CD14-positive monocyte (primary cell): ENCODE measurements around the gene KIF26B. TPM values are rescaled to one million over a fixed set of nuclear protein-coding genes. Genes with fewer than 3 reads are reported as not detected.
"Not testable (repeated sequence)": the region's sequence is repeated elsewhere in the genome, so short reads cannot be mapped to it uniquely, and the experiment has no call there.

Experiments
- DNase-seq, 3 donors: peaks; one replicate each; pipeline ENCODE4 v3.0.0-alpha.2; 2011 to 2022
- H2AFZ ChIP-seq: 2 replicates; pipeline ENCODE4 v1.6.0; 2012; ENCODE audit warnings: mild to moderate bottlenecking, low read depth, low read length, inconsistent platforms; ENCODE audit not compliant: insufficient read depth, poor library complexity, severe bottlenecking
- H3K27ac ChIP-seq, 2 donors: 1 replicate in 1 of 2; 2 replicates in 1 of 2; pipeline ENCODE4 v1.5.1; 2012 to 2013; ENCODE audit warnings: low read length in 2 of 2, control low read depth in 1 of 2, inconsistent platforms in 1 of 2, low read depth in 1 of 2, mild to moderate bottlenecking in 1 of 2
- H3K27me3 ChIP-seq, 2 donors: one replicate each; pipeline versions ENCODE4 v1.6.0 to v1.6.1; 2011 to 2013; ENCODE audit warnings: low read length in 2 of 2; ENCODE audit not compliant: control insufficient read depth in 2 of 2, insufficient read depth in 2 of 2
- H3K36me3 ChIP-seq, 2 donors: replicated peaks in 1 of 2; 1 replicate in 1 of 2; 2 replicates in 1 of 2; pipeline versions ENCODE4 v1.5.1 to v1.6.1; 2012 to 2013; ENCODE audit warnings: low read length in 2 of 2, control low read depth in 1 of 2, inconsistent platforms in 1 of 2, mild to moderate bottlenecking in 1 of 2; ENCODE audit not compliant: insufficient read depth in 2 of 2, control insufficient read depth in 1 of 2
- H3K4me1 ChIP-seq, 2 donors: 1 replicate in 1 of 2; 2 replicates in 1 of 2; pipeline versions ENCODE4 v1.5.1 to v1.6.1; 2012 to 2013; ENCODE audit warnings: low read length in 2 of 2, control low read depth in 1 of 2, inconsistent platforms in 1 of 2, mild to moderate bottlenecking in 1 of 2, moderate library complexity in 1 of 2; ENCODE audit not compliant: insufficient read depth in 2 of 2, control insufficient read depth in 1 of 2
- H3K4me2 ChIP-seq: replicated peaks from 2 replicates; pipeline ENCODE3; 2012; ENCODE audit warnings: low read length, moderate library complexity, mild to moderate bottlenecking; ENCODE audit not compliant: poor library complexity, severe bottlenecking; ENCODE audit errors: extremely low read depth
- H3K4me3 ChIP-seq, 3 experiments: fragments of 200-600 bp in 1 of 3; sonication (generic) in 1 of 3; replicated peaks in 1 of 3; 1 replicate in 2 of 3; 2 replicates in 1 of 3; pipeline ENCODE4 v1.5.1; 2011 to 2013; ENCODE audit warnings: low read length in 3 of 3, mild to moderate bottlenecking in 3 of 3, control low read depth in 2 of 3, low read depth in 2 of 3, inconsistent platforms in 1 of 3, moderate library complexity in 1 of 3
- H3K79me2 ChIP-seq: 2 replicates; pipeline ENCODE4 v1.6.0; 2012; ENCODE audit warnings: mild to moderate bottlenecking, control low read depth, inconsistent platforms, low read length, moderate library complexity; ENCODE audit not compliant: insufficient read depth
- H3K9ac ChIP-seq: 2 replicates; pipeline ENCODE4 v1.6.0; 2017; ENCODE audit warnings: low read length, mild to moderate bottlenecking; ENCODE audit not compliant: insufficient read depth, poor library complexity, severe bottlenecking
- H3K9me3 ChIP-seq, 2 donors: replicated peaks in 1 of 2; 1 replicate in 1 of 2; 2 replicates in 1 of 2; pipeline versions ENCODE4 v1.5.1 to v1.6.1; 2012 to 2013; ENCODE audit warnings: low read length in 2 of 2, control low read depth in 1 of 2; ENCODE audit not compliant: control insufficient read depth in 1 of 2, insufficient read depth in 1 of 2
- H4K20me1 ChIP-seq: 2 replicates; pipeline ENCODE4 v1.6.0; 2012; ENCODE audit warnings: mild to moderate bottlenecking, low read length, control low read depth, moderate library complexity; ENCODE audit not compliant: insufficient read depth
- H3K27ac Mint-ChIP-seq, 7 donors: one replicate each; pipeline ENCODE4 v1.8.0; 2020; ENCODE audit warnings: mild to moderate bottlenecking in 7 of 7, mixed read lengths in 7 of 7, moderate library complexity in 6 of 7, inconsistent platforms in 2 of 7
- H3K27me3 Mint-ChIP-seq, 3 donors: one replicate each; pipeline ENCODE4 v1.8.0; 2021 to 2022; ENCODE audit warnings: low read depth in 3 of 3, mild to moderate bottlenecking in 3 of 3, mixed read lengths in 3 of 3, moderate library complexity in 3 of 3, inconsistent platforms in 1 of 3
- H3K36me3 Mint-ChIP-seq, 2 donors: one replicate each; pipeline ENCODE4 v1.8.0; 2020; ENCODE audit warnings: mixed read lengths in 2 of 2, inconsistent platforms in 1 of 2, mild to moderate bottlenecking in 1 of 2
- H3K4me1 Mint-ChIP-seq: one replicate; pipeline ENCODE4 v1.8.0; 2020; ENCODE audit warnings: mild to moderate bottlenecking, mixed read lengths
- H3K4me3 Mint-ChIP-seq, 2 donors: one replicate each; pipeline ENCODE4 v1.8.0; 2020; ENCODE audit warnings: mild to moderate bottlenecking in 2 of 2, mixed read lengths in 2 of 2, moderate library complexity in 1 of 2
- H3K9me3 Mint-ChIP-seq, 7 donors: one replicate each; pipeline ENCODE4 v1.8.0; 2020 to 2022; ENCODE audit warnings: mixed read lengths in 7 of 7, mild to moderate bottlenecking in 6 of 7, moderate library complexity in 6 of 7, inconsistent platforms in 2 of 7
- CTCF ChIP-seq: fragments of 200-600 bp; IDR thresholded peaks from one replicate; pipeline ENCODE4 v1.8.0; 2022; ENCODE audit warnings: antibody characterized with exemption, mild to moderate bottlenecking
- WGBS: methylation state at CpG from one replicate; pipeline ENCODE4 v1.1.5; 2013; ENCODE audit warnings: missing lambda C conversion rate; ENCODE audit not compliant: insufficient coverage; 5-methylcytosine and 5-hydroxymethylcytosine counted together
- intact Hi-C, 2 donors: fragments of 100-400 bp; cut with micrococcal nuclease; formaldehyde crosslinking; loops; one replicate each; pipeline versions ENCODE4 v1.15.0 to v1.15.1; 2023
- polyA plus RNA-seq, 3 donors: library from polyadenylated mRNA; depleted of rRNA in 1 of 3; unstranded in 2 of 3; stranded (reverse) in 1 of 3; fragments of 300-500 nt in 2 of 3; fragments of >200 nt in 1 of 3; fragmentation: Illumina TruSeq in 2 of 3; gene quantifications; 1 replicate in 2 of 3; 2 replicates in 1 of 3; pipeline ENCODE4 v1.2.3, GENCODE V29; 2012 to 2021

Gene KIF26B
- polyA plus RNA-seq, 3 donors = 0.01 to 0.05 TPM; not detected in 1

DNA sequence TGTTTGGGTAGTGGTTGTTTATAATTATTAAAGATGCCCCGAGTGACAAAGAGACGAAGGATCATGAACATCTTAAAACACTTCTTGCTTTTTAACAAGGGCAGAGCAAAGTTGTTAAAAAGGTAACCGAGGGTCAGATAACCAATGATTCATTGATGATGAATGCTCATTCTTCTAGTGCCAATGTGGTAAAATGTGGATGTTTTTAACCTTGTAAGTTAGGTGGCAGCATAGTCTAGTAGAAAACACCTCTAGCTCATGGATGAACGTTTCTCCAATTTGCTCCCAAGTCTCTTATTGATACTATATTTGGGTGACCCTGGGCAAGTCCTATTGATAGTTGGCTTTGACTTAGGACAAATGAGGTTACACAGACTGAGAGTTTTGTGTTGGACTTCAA lies 167.9 kb downstream of the KIF26B start:
- Histone ChIP-seq H3K79me2 (no peaks in the 10 kb centered on the region), H3K9ac (no peak overlapping the region), H3K27ac (no peak overlapping the region), H3K4me1 (no peaks in the 10 kb centered on the region), H3K4me3 (no peak overlapping the region), H2AFZ (no peak overlapping the region), H3K27me3 (peaks cover 7 to 10% of the 10 kb centered on the region in 2 donors), H3K36me3 (no peaks in the 10 kb centered on the region), H3K9me3 (no peaks in the 10 kb centered on the region), H3K4me2 (no peak overlapping the region), H4K20me1 (no peaks in the 10 kb centered on the region)
- Mint-ChIP-seq H3K4me1 (no peaks in the 10 kb centered on the region), H3K36me3 (no peaks in the 10 kb centered on the region), H3K4me3 (no peak overlapping the region), H3K27me3 (peaks cover 13 to 57% (median 26%) of the 10 kb centered on the region in 3 donors), H3K9me3 (peaks cover 0 to 3% (median 0%) of the 10 kb centered on the region in 7 donors), H3K27ac (no peak overlapping the region)
- no peak for DNase-seq
- 100% methylated on average over 1 of the region's 4 CpGs for WGBS
- no peak for TF ChIP-seq CTCF
- intact Hi-C loops = no loop called here

GRCh38 chr1:245323765-245324164 lies 169.0 kb downstream of the KIF26B start:
- H2AFZ ChIP-seq, H3K36me3 ChIP-seq, H3K9me3 ChIP-seq, H3K4me1 ChIP-seq, H3K27ac ChIP-seq, H3K4me2 ChIP-seq, H3K9ac ChIP-seq, H3K27ac Mint-ChIP-seq, H3K4me3 Mint-ChIP-seq, H3K27me3 ChIP-seq, H3K9me3 Mint-ChIP-seq, H3K4me1 Mint-ChIP-seq, DNase-seq, H3K36me3 Mint-ChIP-seq, H3K4me3 ChIP-seq, H3K79me2 ChIP-seq, intact Hi-C loops, H4K20me1 ChIP-seq: not testable (repeated sequence)
- H3K27me3 Mint-ChIP-seq = peaks cover 13 to 50% (median 25%) of the 10 kb centered on the region in 3 donors
- 96% methylated on average over 2 of the region's 2 CpGs for WGBS
